GM12875 (cell line): ENCODE data around the gene KRTAP24-1.

Source experiments
- H3K4me3 ChIP-seq: one replicate; pipeline ENCODE4 v1.5.1; 2011; ENCODE audit warnings: low read depth, low read length, control low read depth
- CTCF ChIP-seq: IDR thresholded peaks from 2 replicates; pipeline ENCODE4 v1.5.1; 2011; ENCODE audit warnings: low read depth, mild to moderate bottlenecking, control low read depth, inconsistent platforms, low read length, moderate library complexity, borderline replicate concordance; ENCODE audit not compliant: insufficient read depth

Gene KRTAP24-1

GRCh38 chr21:30238168-30238567, 44.6 kb downstream of the KRTAP24-1 start:
- no peak overlapping the region for H3K4me3 ChIP-seq
- TF ChIP-seq CTCF, result no peak

GRCh38 chr21:30234643-30235042, 48.1 kb downstream of the KRTAP24-1 start:
- TF ChIP-seq CTCF, result no peak
- H3K4me3 ChIP-seq, result no peak overlapping the region

GRCh38 chr21:30234050-30234449, 48.7 kb downstream of the KRTAP24-1 start:
- H3K4me3 ChIP-seq, result no peak overlapping the region
- TF ChIP-seq CTCF, result no peak

- H3K4me3 ChIP-seq, result no peak overlapping the region
- no peak for TF ChIP-seq CTCF
These were observed 49.3 kb downstream of the KRTAP24-1 start for GRCh38 chr21:30233228-30234020.

- H3K4me3 ChIP-seq, result no peak overlapping the region
- no peak for TF ChIP-seq CTCF
These were observed 50.7 kb downstream of the KRTAP24-1 start for GRCh38 chr21:30232011-30232410.
